22Rv1 (cell line): ENCODE results near the gene STK40.

Source experiments
- ZFX ChIP-seq: fragments of 450-650 bp; IDR thresholded peaks from 2 replicates; pipeline ENCODE4 v1.6.1; 2017; ENCODE audit warnings: antibody characterized with exemption, borderline replicate concordance
- TF ChIP-seq, protein P1 (sequence below): fragments of 450-650 bp; IDR thresholded peaks from 2 replicates; pipeline ENCODE4 v1.5.1; 2017; ENCODE audit warnings: mild to moderate bottlenecking

DNA sequence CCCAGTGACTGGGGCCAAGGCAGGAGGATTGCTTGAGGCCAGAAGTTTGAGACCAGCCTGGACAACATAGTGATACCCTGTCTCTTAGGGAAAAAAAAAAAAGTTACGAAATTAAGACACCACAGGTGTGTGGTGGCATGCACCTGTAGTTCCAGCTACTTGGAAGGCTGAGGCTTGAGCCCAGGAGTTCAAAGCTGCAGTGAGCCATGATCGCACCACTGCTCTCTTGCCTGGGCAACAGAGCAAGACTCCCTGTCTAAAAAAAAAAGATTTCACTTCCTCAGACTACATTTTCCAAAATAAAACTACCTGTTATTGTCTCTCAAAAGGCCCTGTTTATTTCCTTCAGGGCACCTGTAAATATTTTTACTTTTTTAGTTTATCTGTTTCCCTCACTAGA is 4.7 kb upstream of the STK40 start:
- TF ChIP-seq, protein P1, sequence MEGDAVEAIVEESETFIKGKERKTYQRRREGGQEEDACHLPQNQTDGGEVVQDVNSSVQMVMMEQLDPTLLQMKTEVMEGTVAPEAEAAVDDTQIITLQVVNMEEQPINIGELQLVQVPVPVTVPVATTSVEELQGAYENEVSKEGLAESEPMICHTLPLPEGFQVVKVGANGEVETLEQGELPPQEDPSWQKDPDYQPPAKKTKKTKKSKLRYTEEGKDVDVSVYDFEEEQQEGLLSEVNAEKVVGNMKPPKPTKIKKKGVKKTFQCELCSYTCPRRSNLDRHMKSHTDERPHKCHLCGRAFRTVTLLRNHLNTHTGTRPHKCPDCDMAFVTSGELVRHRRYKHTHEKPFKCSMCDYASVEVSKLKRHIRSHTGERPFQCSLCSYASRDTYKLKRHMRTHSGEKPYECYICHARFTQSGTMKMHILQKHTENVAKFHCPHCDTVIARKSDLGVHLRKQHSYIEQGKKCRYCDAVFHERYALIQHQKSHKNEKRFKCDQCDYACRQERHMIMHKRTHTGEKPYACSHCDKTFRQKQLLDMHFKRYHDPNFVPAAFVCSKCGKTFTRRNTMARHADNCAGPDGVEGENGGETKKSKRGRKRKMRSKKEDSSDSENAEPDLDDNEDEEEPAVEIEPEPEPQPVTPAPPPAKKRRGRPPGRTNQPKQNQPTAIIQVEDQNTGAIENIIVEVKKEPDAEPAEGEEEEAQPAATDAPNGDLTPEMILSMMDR = no peak
- TF ChIP-seq ZFX = no peak
